Cardiac muscle cell (in vitro differentiated cells and primary cell): ENCODE measurements around the gene PHAX. TPM values are rescaled to one million over a fixed set of nuclear protein-coding genes. Genes with fewer than 3 reads are reported as not detected.
"Not testable (repeated sequence)": the region's sequence is repeated elsewhere in the genome, so short reads cannot be mapped to it uniquely, and the experiment has no call there.

Source experiments
- DNase-seq, 2 donors: peaks; one replicate each; pipeline versions ENCODE4 v3.0.0 to v3.0.0-alpha.2; 2010 to 2017; ENCODE audit warnings: low read depth in 1 of 2, low spot score in 1 of 2
- H3K27ac ChIP-seq: fragments of 200-600 bp; sonication (generic); 2 replicates; pipeline ENCODE4 v1.5.1; 2016
- H3K27me3 ChIP-seq: fragments of 200-600 bp; sonication (generic); 2 replicates; pipeline ENCODE4 v1.6.0; 2016; ENCODE audit warnings: control low read depth
- H3K36me3 ChIP-seq: fragments of 200-600 bp; sonication (generic); 2 replicates; pipeline ENCODE4 v1.5.1; 2016; ENCODE audit warnings: control low read depth
- H3K4me1 ChIP-seq: fragments of 200-600 bp; sonication (generic); 2 replicates; pipeline ENCODE4 v1.8.1; 2017; ENCODE audit warnings: low read depth, mild to moderate bottlenecking, mixed run types
- H3K4me3 ChIP-seq: fragments of 200-600 bp; sonication (generic); 2 replicates; pipeline ENCODE4 v1.5.1; 2016; ENCODE audit warnings: mild to moderate bottlenecking
- H3K9me3 ChIP-seq: fragments of 200-600 bp; sonication (generic); 2 replicates; pipeline ENCODE4 v1.5.1; 2017; ENCODE audit warnings: low read depth, mild to moderate bottlenecking, control low read depth
- polyA plus RNA-seq: library from polyadenylated mRNA; unstranded; fragments of >200 nt; fragmentation: Nextera tagmentation; extraction: Ambion mirVana; gene quantifications from 2 replicates; pipeline ENCODE4 v1.2.1, GENCODE V29; 2016
- total RNA-seq: library from RNA; depleted of rRNA; stranded (reverse); fragments of >200 nt; gene quantifications from 2 replicates; pipeline ENCODE4 v1.2.3, GENCODE V29; 2016
- TF ChIP-seq, protein P1 (sequence below): IDR thresholded peaks from 2 replicates; pipeline ENCODE4 v1.5.1; 2012; ENCODE audit warnings: low read depth, mild to moderate bottlenecking, low read length

The PHAX gene
- total and polyA plus RNA-seq, 2 experiments from 2014 or later: 37.9 to 42.8 TPM

DNA sequence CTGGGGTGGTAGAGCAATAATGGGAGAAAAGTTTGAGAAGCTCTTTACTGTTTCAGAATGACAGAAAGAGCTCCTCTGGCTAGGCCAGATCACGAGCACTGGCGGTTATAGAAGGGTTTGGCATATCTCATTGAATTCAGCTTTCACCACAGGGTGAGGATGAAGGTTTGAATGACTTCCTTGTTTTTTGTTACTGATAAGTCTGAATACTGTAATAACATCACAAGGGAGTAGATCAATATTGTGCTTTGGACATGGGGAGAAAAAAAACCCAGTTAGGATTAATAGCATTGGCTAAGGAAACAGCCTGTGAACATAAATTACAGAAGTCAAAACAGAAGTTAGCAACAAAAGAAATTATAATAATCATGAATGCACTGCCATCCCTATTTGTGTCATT lies 9.4 kb downstream of the PHAX start:
- Histone ChIP-seq H3K27ac (no peak overlapping the region), H3K9me3 (no peaks in the 10 kb centered on the region), H3K4me1 (no peaks in the 10 kb centered on the region), H3K4me3 (no peak overlapping the region), H3K27me3 (no peaks in the 10 kb centered on the region), H3K36me3 (peaks cover 43% of the 10 kb centered on the region)
- DNase-seq: no peak
- TF ChIP-seq, protein P1, sequence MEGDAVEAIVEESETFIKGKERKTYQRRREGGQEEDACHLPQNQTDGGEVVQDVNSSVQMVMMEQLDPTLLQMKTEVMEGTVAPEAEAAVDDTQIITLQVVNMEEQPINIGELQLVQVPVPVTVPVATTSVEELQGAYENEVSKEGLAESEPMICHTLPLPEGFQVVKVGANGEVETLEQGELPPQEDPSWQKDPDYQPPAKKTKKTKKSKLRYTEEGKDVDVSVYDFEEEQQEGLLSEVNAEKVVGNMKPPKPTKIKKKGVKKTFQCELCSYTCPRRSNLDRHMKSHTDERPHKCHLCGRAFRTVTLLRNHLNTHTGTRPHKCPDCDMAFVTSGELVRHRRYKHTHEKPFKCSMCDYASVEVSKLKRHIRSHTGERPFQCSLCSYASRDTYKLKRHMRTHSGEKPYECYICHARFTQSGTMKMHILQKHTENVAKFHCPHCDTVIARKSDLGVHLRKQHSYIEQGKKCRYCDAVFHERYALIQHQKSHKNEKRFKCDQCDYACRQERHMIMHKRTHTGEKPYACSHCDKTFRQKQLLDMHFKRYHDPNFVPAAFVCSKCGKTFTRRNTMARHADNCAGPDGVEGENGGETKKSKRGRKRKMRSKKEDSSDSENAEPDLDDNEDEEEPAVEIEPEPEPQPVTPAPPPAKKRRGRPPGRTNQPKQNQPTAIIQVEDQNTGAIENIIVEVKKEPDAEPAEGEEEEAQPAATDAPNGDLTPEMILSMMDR: no peak

DNA sequence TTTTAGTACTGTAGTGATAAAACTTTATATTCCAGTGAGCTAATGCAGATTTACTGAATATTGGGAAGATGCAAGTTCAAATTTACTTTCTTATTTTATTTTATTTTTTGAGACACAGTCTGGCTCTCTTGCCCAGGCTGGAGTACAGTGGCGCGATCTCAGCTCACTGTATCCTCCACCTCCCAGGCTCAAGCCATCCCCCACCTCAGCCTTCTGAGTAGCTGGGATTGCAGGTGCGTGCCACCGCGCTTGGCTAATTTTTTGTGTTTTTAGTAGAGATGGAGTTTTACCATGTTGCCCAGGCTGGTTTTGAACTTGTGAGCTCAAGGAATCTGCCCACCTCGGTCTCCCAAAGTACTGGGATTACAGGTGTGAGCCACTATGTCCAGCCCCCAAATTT lies 9.9 kb downstream of the PHAX start:
- no peak for DNase-seq
- H3K4me3 ChIP-seq: no peak overlapping the region
- H3K27me3 ChIP-seq: no peaks in the 10 kb centered on the region
- H3K9me3 ChIP-seq: no peaks in the 10 kb centered on the region
- TF ChIP-seq, protein P1: no peak
- no peaks in the 10 kb centered on the region for H3K4me1 ChIP-seq
- H3K27ac ChIP-seq: no peak overlapping the region
- H3K36me3 ChIP-seq: peaks cover 41% of the 10 kb centered on the region

DNA sequence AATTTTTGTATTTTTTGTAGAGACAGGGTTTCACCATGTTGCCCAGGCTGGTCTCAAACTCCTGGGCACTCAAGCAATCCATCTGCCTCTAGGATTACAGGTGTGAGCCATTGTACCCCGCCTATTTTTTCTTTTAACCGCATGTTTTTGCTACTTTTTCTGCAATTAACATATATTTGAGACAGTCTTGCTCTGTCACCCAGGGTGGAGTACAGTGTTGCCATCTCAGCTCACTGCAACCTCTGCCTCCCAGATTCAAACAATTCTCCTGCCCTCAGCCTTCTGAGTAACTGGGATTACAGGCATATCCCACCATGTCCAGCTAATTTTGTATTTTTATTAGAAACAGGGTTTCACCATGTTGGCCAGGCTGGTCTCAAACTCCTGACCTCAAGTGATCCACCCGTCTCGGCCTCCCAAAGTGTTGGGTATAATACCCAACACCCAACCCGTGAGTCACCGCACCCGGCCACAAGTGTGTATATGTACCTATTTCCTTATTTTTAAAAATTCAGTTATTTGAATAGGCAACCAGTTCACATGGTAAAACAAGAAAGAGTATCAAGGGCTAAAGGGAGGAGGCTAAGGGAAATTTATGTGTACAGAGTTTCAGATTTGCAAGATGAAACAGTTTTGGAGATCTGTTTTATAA lies 13.3 kb downstream of the PHAX start:
- TF ChIP-seq, protein P1: no peak
- no peak for DNase-seq
- Histone ChIP-seq H3K27ac (no peak overlapping the region), H3K4me3 (no peak overlapping the region), H3K9me3 (no peaks in the 10 kb centered on the region), H3K36me3 (peaks cover 36% of the 10 kb centered on the region), H3K27me3 (no peaks in the 10 kb centered on the region), H3K4me1 (no peaks in the 10 kb centered on the region)

DNA sequence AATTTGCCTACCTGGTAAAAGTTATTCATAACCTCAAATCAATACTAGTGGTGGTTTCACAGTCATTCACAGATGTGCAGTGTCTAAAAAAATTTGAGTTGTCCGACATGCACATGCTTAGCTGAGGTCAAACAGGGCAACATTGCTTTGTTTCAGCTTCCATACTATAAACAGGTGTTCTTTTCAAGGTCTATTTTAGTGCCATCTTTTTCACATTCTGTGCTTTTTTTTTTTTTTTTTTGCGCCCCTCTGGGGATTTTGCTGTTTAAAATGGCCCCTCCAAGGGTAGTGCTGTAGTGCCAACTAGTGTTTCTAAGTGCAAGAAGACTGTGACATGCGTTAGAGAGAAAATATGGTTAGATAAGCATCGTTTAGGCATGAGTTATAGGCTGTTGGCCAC lies 14.5 kb downstream of the PHAX start:
- no peaks in the 10 kb centered on the region for H3K4me1 ChIP-seq
- no peaks in the 10 kb centered on the region for H3K27me3 ChIP-seq
- no peak for DNase-seq
- TF ChIP-seq, protein P1: no peak
- peaks cover 30% of the 10 kb centered on the region for H3K36me3 ChIP-seq
- no peak overlapping the region for H3K4me3 ChIP-seq
- H3K9me3 ChIP-seq: no peaks in the 10 kb centered on the region
- no peak overlapping the region for H3K27ac ChIP-seq

DNA sequence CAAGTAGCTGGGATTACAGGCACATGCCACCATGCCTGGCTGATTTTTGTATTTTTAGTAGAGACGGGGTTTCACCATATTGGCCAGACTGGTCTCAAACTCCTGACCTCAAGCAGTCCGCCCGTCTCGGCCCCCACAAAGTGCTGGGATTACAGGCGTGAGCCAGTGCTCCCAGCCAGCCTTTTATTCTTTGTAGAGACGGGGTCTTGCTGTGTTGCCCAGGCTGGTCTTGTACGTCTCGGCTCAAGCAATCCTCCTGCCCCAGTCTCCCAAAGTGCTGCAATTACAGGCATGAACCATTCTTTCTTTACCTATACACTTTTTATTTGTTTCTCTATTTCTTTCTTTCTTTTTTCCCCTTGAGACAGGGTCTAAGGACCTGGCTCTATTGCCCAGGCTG lies 16.9 kb downstream of the PHAX start:
- H3K27ac ChIP-seq, H3K4me1 ChIP-seq: not testable (repeated sequence)
- H3K36me3 ChIP-seq: peaks cover 33% of the 10 kb centered on the region

DNA sequence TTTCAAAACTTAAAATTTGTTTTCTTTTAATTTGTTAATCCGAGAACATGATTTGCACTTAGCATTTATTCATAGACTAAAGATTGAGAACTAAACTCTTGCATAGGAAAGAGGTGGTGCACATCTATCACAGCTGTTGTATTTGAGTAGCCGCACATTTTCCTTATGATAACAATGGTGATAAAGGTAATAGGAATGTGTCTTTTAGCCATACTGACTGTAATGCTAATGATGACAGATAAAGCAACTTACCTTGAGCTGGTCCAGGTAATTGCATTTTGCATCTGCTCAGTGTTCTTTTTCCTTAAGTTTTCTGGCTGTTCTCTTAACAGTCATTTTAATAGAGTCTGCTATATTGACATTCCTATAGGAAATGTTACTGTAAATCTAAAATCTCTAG lies 19.0 kb downstream of the PHAX start:
- Histone ChIP-seq H3K36me3 (peaks cover 32% of the 10 kb centered on the region), H3K27me3 (no peaks in the 10 kb centered on the region), H3K4me3 (no peak overlapping the region), H3K4me1 (no peaks in the 10 kb centered on the region), H3K27ac (no peak overlapping the region), H3K9me3 (no peaks in the 10 kb centered on the region)
- DNase-seq: no peak
- TF ChIP-seq, protein P1: no peak

More for the DNA sequence above, 16.9 kb downstream of the PHAX start:
- not testable (repeated sequence) for DNase-seq, H3K9me3 ChIP-seq, H3K4me3 ChIP-seq, H3K27me3 ChIP-seq
